ENCODE results near the gene SMCHD1. TPM values are rescaled to one million over a fixed set of nuclear protein-coding genes. Genes with fewer than 3 reads are reported as not detected.

Gene SMCHD1
- total RNA-seq, 1 experiment from 2014 or later: 57.4 TPM

DNA sequence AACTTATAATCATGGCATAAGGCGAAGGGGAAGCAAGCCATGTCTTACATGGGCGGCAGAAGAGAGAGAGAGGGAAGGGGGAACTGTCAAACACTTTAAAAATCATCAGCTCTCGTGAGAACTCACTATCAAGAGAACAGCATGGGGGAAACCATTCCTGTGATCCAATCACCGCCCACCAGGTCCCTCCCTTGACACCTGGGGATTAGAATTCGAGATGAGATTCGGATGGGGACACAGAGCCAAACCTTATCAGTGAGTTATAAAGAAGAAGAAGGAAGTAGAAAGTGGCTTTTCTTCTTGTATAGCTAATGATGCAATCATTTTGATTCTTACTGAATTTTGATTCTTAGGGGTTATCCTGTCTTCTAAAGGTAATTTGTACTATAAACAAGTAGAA, 51.4 kb downstream of the SMCHD1 start:
- Mint-ChIP-seq H3K9me3 (ENCODE audit: unreplicated experiment) (no peaks in the 10 kb centered on the region), H3K27ac (ENCODE audit: unreplicated experiment) (no peak overlapping the region), H3K36me3 (ENCODE audit: insufficient read depth, unreplicated experiment) (peaks cover 65% of the 10 kb centered on the region), H3K4me3 (ENCODE audit: unreplicated experiment) (no peak overlapping the region), H3K27me3 (ENCODE audit: insufficient read depth, unreplicated experiment) (no peaks in the 10 kb centered on the region), H3K4me1 (ENCODE audit: low read depth, unreplicated experiment) (no peaks in the 10 kb centered on the region)
- Histone ChIP-seq H3K27me3 (replicated peaks; ENCODE audit: control insufficient read depth, insufficient read depth, low read length) (no peaks in the 10 kb centered on the region), H3K4me1 (no peaks in the 10 kb centered on the region), H3K9me3 (no peaks in the 10 kb centered on the region), H3K36me3 (ENCODE audit: control insufficient read depth, insufficient read depth, low read length) (peaks cover 2% of the 10 kb centered on the region), H3K4me3 (ENCODE audit: low read depth, low read length) (no peak overlapping the region)
- CTCF ChIA-PET: no interaction called here
- intact Hi-C loops (cut with micrococcal nuclease; ENCODE audit: unreplicated experiment): no loop called here
- no peak for DNase-seq
- BruUV-seq (replicated peaks): no TSS peak
- POLR2A ChIA-PET: no interaction called here
- TF ChIP-seq, protein P1, sequence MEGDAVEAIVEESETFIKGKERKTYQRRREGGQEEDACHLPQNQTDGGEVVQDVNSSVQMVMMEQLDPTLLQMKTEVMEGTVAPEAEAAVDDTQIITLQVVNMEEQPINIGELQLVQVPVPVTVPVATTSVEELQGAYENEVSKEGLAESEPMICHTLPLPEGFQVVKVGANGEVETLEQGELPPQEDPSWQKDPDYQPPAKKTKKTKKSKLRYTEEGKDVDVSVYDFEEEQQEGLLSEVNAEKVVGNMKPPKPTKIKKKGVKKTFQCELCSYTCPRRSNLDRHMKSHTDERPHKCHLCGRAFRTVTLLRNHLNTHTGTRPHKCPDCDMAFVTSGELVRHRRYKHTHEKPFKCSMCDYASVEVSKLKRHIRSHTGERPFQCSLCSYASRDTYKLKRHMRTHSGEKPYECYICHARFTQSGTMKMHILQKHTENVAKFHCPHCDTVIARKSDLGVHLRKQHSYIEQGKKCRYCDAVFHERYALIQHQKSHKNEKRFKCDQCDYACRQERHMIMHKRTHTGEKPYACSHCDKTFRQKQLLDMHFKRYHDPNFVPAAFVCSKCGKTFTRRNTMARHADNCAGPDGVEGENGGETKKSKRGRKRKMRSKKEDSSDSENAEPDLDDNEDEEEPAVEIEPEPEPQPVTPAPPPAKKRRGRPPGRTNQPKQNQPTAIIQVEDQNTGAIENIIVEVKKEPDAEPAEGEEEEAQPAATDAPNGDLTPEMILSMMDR (IDR thresholded peaks at IDR 0.05; ENCODE audit: insufficient read depth in 1 of 2, low read depth in 1 of 2, low read length in 1 of 2, severe bottlenecking in 1 of 2, unreplicated experiment in 1 of 2): no peak

DNA sequence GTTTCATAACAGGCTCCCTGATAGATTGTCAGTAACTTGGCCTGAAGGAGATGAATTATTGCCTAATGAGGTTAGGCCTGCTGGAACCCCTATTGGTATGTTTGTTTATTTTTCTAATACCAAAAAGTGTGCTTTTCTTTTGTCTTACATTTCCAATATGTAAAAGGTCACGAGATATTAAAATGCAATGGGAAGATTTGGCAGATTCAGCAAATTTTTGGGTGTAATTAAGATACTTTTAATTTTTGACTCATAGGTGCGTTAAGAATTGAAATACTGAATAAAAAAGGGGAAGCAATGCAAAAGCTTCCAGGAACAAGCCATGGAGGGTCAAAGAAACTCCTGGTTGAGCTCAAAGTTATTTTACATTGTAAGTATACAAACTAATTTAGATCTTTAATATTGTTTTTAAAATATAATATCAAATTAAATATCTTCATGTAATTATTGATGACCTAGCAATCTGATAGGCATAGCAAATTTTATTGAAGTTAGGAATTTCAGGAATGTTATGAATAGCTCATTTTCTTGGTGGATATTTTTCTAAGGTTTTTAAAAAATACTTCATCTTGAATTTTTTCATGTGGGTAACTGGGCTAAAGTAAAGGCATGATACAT, 52.1 kb downstream of the SMCHD1 start:
- intact Hi-C loops (cut with micrococcal nuclease; ENCODE audit: unreplicated experiment): no loop called here

DNA sequence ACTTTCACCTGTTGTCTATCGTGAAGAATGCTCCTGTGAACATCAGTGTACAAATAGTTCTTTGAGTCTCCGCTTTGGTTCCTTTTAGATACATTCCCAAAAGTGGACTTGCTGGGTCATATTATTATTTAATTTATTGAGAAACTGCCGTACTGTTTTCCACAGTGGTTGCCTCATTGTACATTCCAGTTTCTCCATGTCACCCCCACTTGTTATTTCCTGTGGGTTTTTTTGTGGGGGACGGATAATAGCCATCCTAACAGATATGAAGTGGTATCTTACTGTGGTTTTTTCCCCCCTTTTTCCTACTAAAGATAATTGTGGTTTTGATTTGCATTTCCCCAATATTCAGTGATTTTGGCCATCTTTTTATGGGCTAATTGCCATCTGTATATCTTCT, 53.8 kb downstream of the SMCHD1 start:
- Mint-ChIP-seq H3K4me1 (ENCODE audit: low read depth, unreplicated experiment) (no peaks in the 10 kb centered on the region), H3K27ac (ENCODE audit: unreplicated experiment) (no peak overlapping the region), H3K36me3 (ENCODE audit: insufficient read depth, unreplicated experiment) (peaks cover 74% of the 10 kb centered on the region), H3K9me3 (ENCODE audit: unreplicated experiment) (no peaks in the 10 kb centered on the region), H3K27me3 (ENCODE audit: insufficient read depth, unreplicated experiment) (no peaks in the 10 kb centered on the region), H3K4me3 (ENCODE audit: unreplicated experiment) (no peak overlapping the region)
- intact Hi-C loops (cut with micrococcal nuclease; ENCODE audit: unreplicated experiment): no loop called here
- no peak overlapping the region for H3K4me3 ChIP-seq (ENCODE audit: low read depth, low read length)
- no peaks in the 10 kb centered on the region for H3K27me3 ChIP-seq (replicated peaks; ENCODE audit: control insufficient read depth, insufficient read depth, low read length)
- BruUV-seq (replicated peaks): no TSS peak
- H3K36me3 ChIP-seq (ENCODE audit: control insufficient read depth, insufficient read depth, low read length): peaks cover 2% of the 10 kb centered on the region; the same call in 1 of the 2 replicates
- ChIA-PET CTCF (no interaction called here), POLR2A (no interaction called here)
- H3K9me3 ChIP-seq: no peaks in the 10 kb centered on the region
- DNase-seq: no peak
- no peaks in the 10 kb centered on the region for H3K4me1 ChIP-seq
- TF ChIP-seq, protein P1 (IDR thresholded peaks at IDR 0.05; ENCODE audit: insufficient read depth in 1 of 2, low read depth in 1 of 2, low read length in 1 of 2, severe bottlenecking in 1 of 2, unreplicated experiment in 1 of 2): no peak

More for the DNA sequence above, 52.1 kb downstream of the SMCHD1 start:
- Mint-ChIP-seq H3K9me3 (ENCODE audit: unreplicated experiment) (no peaks in the 10 kb centered on the region), H3K27me3 (ENCODE audit: insufficient read depth, unreplicated experiment) (no peaks in the 10 kb centered on the region), H3K4me1 (ENCODE audit: low read depth, unreplicated experiment) (no peaks in the 10 kb centered on the region), H3K4me3 (ENCODE audit: unreplicated experiment) (no peak overlapping the region), H3K36me3 (ENCODE audit: insufficient read depth, unreplicated experiment) (peaks cover 66% of the 10 kb centered on the region), H3K27ac (ENCODE audit: unreplicated experiment) (no peak overlapping the region)
- Histone ChIP-seq H3K4me3 (ENCODE audit: low read depth, low read length) (no peak overlapping the region), H3K9me3 (no peaks in the 10 kb centered on the region), H3K36me3 (ENCODE audit: control insufficient read depth, insufficient read depth, low read length) (peaks cover 2% of the 10 kb centered on the region), H3K27me3 (replicated peaks; ENCODE audit: control insufficient read depth, insufficient read depth, low read length) (no peaks in the 10 kb centered on the region), H3K4me1 (no peaks in the 10 kb centered on the region)
- no peak for DNase-seq
- CTCF ChIA-PET: no interaction called here
- BruUV-seq (replicated peaks): no TSS peak
- TF ChIP-seq, protein P1 (IDR thresholded peaks at IDR 0.05; ENCODE audit: insufficient read depth in 1 of 2, low read depth in 1 of 2, low read length in 1 of 2, severe bottlenecking in 1 of 2, unreplicated experiment in 1 of 2): no peak
- POLR2A ChIA-PET: no interaction called here

Data from Caco-2 (cell line).